HepG2 (cell line): Measurements from ENCODE around the gene CCBE1.

Experiments
- ARNTL ChIP-seq: sonication (generic); formaldehyde crosslinking; IDR thresholded peaks from 2 replicates; pipeline ENCODE4 v1.4.0; 2020; ENCODE audit warnings: mild to moderate bottlenecking, missing genetic modification reagents
- CTCF ChIP-seq: sonication (generic); formaldehyde crosslinking; IDR thresholded peaks from 2 replicates; pipeline ENCODE4 v1.5.0; 2020; ENCODE audit warnings: mild to moderate bottlenecking, missing genetic modification reagents, moderate library complexity
- EZH2 ChIP-seq: conservative IDR thresholded peaks from 2 replicates; pipeline ENCODE4 v1.6.1; 2012; ENCODE audit warnings: mild to moderate bottlenecking, low read depth, low read length, moderate library complexity

GRCh38 chr18:59492756-59493421 lies 204.3 kb downstream of the CCBE1 start:
- TF ChIP-seq CTCF (no peak), ARNTL (CRISPR knock-in tag) (no peak), EZH2 (no peak)
